HG03159 (cell line): ENCODE measurements around the gene ABT1.

Source experiments
- ATAC-seq: cut with Tn5 transposase; IDR thresholded peaks from one replicate; pipeline ENCODE4 v1.9.1; 2021; ENCODE audit warnings: mild to moderate bottlenecking, moderate library complexity; ENCODE audit not compliant: unreplicated experiment

The ABT1 gene

DNA sequence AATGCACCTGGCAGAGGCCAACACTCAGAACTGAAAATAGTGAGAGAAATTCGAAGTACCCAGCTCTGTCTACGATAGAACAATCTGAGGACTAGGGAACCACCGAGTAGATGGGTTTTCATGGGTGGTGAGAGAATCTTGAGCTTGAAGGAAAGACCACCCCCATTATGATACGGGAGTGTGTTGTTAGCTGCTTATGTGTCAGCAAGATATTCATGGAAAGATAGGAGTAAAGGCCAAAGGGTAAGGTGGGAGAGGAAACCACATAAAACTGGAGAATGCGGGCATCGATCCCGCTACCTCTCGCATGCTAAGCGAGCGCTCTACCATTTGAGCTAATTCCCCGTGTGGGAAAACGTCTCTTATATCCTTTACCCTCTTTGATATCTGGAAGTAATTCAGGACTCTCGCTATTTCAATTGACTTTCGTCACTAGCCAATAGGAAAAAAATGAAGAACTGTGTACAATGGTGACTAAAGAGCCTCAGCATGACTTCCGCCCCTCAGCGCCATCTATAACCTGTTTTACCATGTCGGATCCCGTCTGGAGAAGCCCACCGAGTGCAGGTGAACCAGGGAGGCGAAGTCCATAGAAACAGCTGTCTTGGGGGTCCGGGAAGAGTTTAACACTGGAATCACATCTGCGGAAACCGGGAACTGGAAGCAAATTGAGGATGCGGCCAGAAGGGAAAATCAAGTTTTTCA lies 25.0 kb upstream of the ABT1 start:
- ATAC-seq: no peak

DNA sequence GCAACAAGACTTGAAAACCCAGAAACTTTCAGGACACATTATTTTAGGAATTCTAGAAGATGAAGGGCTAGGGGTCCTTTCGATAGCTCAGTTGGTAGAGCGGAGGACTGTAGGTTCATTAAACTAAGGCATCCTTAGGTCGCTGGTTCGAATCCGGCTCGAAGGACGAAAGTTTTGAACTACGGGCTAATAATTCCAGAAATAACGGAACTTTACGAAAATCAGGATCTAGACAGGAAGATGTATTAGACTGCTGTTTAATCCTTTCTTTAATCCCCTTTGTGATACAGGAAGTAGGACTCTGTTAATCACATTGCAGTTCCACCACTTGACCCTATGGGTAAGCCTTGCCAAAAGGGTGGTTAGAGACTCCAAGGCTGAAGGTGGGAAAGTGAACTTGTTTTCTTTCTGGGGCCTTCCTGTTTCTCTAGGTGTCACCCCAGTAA lies 21.2 kb upstream of the ABT1 start:
- ATAC-seq: no peak

DNA sequence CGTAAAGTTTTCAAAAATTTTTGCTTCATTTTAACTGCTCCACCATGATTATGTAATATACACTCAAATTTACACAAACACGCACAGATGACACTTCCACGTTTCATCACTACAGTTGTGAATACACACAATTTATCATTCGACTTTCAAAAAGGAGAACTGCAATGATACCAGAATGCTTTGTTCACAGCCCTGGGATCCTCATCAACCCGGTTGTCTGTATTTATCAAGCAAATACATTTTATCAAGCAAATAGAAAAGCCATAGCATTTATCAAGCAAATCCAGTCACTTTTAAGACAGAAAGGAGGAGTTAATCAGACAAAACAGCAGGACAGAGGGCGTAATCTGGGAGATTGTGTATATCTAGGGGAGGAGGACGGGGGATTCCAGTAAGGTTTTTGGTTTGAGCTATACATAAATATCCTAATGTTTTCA lies 20.3 kb upstream of the ABT1 start:
- ATAC-seq: no peak

DNA sequence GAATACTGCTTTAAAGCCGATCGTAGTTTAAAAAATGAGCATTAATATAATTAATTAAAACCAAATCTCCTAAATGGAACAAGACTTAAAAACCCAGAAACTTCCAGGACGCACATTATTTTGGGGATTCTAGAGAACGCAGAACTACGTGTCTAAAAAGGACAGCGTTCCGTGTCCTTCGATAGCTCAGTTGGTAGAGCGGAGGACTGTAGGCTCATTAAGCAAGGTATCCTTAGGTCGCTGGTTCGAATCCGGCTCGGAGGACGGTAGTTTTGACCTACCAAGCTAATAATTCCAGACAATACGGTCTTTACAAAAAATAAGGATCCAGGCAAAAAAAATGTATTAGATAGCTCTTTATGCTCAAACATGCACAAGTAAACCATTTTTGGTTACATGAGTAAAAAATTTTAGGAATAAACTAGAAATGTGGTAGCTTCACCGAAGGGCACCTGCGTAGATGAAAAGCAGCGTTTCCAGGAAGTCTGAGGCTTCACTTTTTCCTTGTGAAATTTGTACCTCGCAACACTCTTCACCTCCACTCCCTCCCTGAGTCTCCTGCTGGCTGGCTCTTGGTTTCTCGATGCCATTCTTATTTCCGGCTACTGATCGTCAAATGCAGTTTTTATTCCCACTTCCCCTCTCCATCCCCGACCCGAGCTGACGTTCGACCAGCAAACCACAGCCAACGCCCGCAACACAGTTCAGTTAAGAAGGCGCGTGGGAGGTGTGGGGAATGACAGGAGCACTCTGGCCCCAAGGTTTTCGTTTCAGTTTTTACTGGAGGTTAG lies 19.6 kb upstream of the ABT1 start:
- no peak for ATAC-seq

DNA sequence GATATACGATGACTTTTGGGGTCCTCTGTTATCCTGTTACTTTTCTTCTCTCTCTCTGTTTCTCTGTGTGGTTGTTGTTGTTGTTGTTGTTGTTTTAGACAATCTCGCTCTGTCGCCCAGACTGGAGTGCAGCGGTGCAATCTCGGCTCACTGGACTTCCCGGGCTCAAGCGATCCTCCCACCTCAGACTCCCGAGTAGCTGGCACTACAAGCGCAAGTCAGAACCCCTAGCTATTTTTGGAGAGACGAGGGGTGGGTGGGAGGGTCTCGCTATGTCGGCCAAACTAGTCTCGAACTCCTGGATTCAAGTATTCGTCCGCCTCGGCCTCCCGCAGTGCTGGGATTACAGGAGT lies 19.1 kb upstream of the ABT1 start:
- no peak for ATAC-seq

DNA sequence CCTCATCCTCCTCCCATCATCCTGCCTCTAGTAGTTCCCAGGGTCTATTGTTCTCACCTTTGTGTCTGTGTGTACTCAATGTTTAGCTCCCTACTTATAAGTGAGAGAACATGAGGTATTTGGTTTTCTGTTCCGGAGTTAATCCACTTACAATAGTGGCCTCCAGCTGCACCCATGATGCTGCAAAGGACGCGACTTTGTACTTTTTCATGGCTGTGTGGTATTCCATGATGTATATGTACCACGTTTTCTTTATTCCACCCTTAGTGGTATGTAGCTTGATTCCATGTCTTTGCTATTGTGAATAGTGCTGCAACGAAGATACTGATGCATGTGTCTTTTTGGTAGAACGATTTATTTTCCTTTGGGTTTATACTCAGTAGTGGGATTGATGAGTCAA lies 18.5 kb upstream of the ABT1 start:
- no peak for ATAC-seq

DNA sequence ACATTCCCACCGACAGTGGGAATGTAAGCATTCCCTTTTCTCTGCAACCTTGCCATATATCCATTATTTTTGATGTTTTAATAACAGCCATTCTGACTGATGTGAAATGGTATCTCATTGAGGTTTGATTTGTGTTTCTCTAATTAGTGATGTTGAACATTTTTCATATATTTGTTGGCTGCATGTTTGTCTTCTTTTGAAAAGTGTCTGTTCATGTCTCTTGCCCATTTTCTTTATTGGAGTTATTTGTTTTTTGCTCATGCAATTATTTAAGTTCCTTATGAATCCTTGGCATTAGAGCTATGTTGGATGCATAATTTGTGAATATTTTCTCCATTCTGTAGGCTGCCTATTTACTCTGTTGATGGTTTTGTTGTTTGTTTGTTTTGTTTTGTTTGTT lies 18.0 kb upstream of the ABT1 start:
- no peak for ATAC-seq

DNA sequence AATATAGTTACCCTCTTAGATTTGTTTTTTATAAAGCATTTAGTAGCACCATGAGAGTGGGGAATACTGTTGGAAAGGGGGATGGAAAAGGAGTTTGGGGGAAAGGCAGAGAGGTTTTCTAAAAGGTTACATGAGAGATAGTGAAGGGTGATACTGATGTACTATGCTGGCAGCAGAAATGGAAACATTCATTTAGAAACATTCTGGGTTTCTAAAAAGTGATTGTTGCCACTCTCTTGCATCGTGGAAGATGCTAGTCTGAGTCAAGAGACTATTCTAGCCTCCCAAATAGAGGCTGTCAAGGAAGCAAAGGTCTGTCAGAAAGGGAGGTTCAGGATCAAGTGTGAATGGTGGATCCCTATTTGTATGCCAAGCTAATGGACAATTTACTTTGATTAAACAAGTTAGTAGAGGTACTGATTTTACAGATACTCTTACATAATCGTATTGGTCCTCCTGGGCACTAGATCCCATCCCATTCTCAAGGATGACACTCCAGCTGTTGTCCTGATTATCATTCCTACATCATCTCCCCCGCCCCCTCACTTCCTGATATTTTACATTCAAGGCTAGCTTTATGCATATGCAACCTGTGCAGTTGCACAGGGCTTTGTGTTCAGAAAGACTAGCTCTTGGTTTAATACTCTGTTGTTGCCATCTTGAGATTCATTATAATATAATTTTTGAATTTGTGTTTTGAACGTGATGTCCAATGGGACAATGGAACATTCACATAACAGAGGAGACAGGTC lies 15.4 kb upstream of the ABT1 start:
- ATAC-seq: no peak

DNA sequence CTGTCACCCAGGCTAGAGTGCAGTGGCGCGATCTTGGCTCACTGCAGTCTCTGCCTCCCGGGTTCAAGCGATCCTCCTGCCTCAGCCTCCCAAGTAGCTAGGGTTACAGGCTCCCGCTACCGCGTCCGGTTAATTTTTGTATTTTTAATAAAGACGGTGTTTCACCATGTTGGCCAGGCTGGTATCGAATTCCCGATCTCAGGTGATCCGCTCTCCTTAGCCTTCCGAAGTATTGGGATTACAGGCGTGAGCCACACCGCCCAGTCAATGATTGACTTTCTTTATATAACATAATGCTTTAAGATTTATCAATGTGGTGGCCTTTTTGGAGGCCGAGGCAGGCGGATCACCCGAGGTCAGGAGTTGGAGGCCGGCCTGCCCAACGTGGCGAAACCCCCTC lies 7.8 kb upstream of the ABT1 start:
- no peak for ATAC-seq

DNA sequence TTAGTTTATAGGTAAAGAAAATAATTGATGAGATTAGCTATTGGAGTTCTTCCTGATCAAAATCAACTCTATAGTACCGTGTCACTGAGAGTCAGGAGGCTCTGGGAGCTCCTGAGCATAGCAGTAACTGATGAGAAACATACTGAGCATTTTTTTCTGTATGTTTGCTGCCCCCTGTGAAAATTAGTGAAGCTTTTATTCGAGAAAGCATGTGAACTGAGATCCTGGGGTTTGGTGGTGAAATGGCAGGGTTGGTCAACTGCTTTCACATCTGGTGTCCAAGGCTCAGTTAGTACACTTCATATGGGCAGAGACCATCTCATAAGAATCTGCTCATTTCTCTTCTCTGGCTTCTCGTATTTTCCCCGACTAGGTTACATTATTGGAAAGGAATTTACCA lies 4.1 kb upstream of the ABT1 start:
- ATAC-seq: no peak

DNA sequence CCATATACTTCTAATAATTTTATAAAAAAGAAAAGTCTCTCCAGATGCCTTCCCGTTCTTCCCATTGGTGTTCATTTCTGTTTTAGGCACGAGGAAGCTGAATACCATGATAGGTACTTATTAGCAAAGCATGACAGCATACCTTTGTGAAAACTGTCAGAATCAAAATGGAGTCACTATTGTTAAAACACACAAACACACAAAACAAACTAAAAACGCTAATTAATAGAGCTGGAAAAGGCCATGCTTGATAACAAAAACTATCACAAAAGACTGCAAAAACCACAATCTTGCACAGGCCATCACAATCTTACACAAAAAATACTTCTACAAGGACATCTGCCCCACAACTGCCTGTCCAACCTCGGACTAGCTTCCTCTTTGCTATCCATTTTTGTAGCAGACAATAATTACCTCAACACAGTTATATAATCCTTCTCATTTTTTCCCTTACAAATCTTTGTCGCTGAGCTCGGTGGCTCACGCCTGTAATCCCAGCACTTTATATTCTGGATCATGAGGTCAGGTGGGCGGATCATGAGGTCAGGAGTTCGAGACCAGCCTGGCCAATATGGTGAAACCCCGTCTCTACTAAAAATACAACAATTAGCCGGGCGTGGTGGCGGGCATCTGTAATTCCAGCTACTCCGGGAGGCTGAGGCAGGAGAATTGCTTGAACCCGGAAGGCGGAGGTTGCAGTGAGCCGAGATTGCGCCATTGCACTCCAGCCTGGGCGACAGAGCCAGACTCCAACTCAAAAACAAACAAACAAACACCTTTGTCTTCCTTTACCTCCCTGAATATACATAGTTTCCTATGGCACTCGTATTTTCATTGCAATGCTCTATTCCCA lies 3.2 kb upstream of the ABT1 start:
- no peak for ATAC-seq

DNA sequence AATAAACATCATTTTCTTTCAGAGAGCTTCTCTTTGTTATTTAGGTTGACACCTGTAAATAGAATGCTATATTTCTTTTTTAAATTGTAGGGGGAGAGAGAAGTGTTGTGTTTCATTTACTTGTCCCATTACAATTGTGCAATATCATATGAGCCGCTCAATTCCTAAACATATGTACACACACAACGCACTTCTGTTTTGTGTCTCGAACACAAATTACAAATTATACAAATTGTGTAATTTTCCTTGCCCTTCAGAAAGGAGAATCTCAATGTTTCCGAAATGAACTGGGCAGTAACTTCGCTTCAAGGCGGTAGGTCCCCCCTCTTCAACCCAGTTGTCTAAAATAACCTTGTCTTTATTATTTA lies 2.6 kb upstream of the ABT1 start:
- no peak for ATAC-seq

DNA sequence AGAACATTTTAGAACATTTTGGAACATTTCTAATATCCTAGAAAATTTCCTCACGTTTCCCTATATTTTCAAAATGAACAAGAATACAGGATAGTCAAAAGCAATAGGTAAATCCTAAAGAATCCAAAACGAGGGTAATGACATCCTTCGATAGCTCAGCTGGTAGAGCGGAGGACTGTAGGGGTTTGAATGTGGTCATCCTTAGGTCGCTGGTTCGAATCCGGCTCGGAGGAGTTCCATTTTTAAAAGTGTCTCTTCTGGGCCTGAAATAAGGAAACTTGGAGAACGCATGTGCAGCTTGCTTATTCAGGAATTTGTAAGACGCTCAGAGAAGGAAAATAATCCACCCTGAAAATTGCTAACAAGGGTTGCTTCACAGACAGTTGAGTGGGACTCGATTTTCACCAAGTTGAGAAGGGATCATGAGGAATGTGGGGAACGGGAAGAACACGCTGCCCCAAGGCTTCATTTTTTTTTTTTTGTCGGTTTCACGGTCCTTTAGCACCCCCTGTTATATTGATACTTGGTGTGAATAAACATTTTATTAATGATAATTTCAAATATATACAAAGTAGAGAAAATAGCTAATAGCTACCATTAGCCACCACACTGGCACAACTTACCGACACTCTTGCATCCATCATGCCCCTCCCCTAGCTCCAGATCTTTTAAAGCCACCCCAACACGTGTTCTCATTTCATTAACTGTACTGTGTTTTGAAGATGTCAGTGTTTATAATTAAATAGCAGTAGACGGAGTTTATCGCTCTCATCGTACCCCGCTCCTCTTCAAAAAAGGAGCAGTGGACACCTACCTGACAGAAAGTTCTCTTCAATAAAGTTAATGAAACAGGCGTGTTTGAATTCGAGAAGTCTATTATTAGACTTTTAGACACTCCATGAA lies 1.8 kb upstream of the ABT1 start:
- ATAC-seq: no peak

DNA sequence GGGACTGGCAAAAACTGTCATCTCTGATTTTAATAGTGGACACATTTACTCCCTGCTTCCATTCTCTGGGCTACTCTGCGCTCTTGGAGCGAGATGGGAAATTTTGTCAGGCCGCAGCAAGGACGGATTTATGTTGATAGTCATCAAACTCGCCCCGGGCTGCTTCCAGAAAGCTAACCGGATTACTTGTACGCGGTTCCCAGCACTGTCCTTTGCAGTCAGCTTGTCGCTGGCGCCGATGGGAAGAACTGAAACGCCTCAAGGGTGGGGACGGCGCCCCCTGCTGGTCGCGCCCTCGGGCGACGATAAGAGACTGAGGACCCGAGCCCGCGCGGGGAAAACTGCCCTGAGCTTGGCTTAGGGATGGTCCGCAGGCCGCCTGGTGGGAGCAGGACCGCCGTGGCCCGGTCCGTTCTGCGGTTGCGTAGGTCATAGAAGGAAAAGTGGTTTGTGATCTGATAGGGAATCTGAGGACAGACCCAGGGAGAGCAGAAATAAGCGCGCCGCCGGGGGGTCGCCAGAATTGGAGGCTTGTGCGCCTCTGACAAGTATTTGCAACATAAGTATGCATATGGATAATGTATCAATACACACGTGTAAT lies 984 bp upstream of the ABT1 start:
- ATAC-seq: peak; percentile 59

DNA sequence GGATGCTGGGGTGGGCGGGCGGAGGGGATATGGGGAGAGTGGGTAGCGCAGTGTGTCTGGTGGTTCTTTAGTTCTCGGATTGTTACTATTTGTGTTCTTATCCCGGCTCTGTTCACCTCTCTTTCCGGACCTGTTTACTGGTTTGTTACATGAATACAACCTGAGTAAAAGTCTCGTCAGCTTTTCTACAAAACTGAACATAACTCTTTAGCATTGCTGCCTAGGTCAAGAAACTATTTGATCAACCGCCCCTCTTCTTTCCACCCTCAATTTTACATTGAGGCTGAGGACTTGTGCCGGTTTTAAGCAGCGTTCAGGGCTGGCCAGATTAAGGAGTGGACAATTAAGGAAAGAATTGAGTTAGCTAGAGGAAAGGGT lies 625 bp downstream of the ABT1 start:
- no peak for ATAC-seq

DNA sequence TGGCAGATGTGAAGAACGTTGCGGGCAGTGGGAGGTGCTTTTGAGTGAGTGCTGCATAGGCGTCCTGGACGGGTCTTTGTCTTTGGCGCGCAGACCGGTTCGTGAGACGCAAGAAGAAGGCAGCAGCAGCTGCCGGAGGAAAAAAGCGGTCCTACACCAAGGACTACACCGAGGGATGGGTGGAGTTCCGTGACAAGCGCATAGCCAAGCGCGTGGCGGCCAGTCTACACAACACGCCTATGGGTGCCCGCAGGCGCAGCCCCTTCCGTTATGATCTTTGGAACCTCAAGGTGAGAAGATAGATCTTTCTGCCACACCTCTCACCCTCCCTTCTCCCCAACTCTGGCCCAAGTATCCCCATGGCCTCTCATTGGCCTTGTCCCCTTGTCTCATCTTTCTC lies 1.1 kb downstream of the ABT1 start:
- ATAC-seq: no peak

DNA sequence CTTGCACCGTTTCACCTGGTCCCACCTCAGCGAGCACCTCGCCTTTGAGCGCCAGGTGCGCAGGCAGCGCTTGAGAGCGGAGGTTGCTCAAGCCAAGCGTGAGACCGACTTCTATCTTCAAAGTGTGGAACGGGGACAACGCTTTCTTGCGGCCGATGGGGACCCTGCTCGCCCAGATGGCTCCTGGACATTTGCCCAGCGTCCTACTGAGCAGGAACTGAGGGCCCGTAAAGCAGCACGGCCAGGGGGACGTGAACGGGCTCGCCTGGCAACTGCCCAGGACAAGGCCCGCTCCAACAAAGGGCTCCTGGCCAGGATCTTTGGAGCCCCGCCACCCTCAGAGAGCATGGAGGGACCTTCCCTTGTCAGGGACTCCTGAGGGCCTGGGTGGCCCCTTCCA lies 1.5 kb downstream of the ABT1 start:
- no peak for ATAC-seq

DNA sequence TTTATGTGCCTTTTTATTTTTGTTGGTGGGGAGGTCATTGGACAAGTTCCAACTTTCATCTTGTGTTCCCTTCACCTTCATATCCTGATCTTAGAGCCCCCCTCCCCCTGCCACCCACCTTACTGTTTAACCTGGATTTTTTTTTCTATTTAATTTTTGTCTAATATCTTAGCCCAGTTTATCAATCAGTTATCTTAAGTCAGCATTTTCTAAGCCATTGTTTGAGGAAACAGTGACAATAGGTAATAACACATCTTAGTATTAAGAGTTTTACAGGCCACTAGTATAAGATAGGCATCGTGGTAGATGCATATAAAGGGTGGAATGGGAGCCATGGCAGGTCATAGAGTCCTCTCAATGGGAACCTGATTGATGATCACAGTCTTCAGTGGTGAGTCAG lies 2.4 kb downstream of the ABT1 start:
- no peak for ATAC-seq

DNA sequence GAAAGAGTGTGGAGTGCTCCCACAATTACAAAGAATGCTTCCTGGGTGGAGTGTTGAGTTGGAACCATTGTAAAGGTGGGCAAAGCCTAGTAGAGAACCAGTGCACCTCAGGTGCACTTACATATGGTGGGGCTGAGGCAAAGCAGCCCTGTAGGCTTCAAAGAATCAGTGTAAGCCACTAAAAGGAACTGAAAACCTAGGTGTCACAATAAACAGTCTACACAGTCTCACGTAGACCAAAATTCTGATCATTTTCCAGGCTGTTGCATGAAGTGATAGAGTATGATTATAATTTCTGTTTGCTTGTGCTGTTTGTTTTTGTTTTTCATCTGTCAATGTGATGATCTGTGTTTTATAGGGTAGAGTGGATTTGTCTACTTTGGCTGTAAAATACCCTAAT lies 2.8 kb downstream of the ABT1 start:
- ATAC-seq: no peak

DNA sequence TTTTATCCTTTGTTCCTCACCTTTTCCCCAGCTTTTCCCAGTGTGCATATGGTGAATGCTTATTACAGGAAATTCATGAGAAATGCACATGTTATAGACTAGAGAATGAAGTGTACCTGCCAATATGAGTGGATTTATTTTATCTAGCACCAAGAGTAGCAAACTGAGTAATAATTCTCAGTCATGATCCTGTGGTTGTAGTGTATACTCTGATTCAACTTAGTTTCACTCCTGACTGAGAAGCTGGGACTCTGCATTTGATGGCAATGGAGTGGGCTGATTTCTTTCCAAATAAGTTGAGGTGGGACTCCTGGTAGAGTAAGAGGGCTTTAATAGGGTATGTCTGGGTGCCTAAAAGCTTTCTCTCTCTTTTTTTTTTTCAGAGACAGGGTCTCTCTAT lies 4.0 kb downstream of the ABT1 start:
- ATAC-seq: no peak
